ENCODE measurements around the gene LZTS2. TPM values are rescaled to one million over a fixed set of nuclear protein-coding genes. Genes with fewer than 3 reads are reported as not detected.

Gene LZTS2
- total and polyA plus RNA-seq, 10 of the 15 experiments (the other 5 are each of a cell fraction or from before 2014, with no cell fraction given), result 0.08 to 13.4 (median 7.2) TPM

- no peak for TF ChIP-seq NFXL1 (IDR thresholded peaks at IDR 0.05; ENCODE audit: borderline replicate concordance)
- TF ChIP-seq CEBPZ (IDR thresholded peaks at IDR 0.05; ENCODE audit: low read depth, low read length), result no peak
- no peak for TF ChIP-seq ZBED1 (IDR thresholded peaks at IDR 0.05; ENCODE audit: borderline replicate concordance)
- no peak for TF ChIP-seq CREB1 (IDR thresholded peaks at IDR 0.05; ENCODE audit: low read depth)
- TF ChIP-seq ZNF687 (IDR thresholded peaks at IDR 0.05), result no peak
Observed at GRCh38 chr10:101022967-101023705, 23.5 kb downstream of the LZTS2 start (continued).
